ENCODE measurements around the gene ABCG1.

GRCh38 chr21:42337830-42338728 lies 119.1 kb downstream of the ABCG1 start:
- TF ChIP-seq FOXK2 (IDR thresholded peaks at IDR 0.05) (no peak), SUZ12 (IDR thresholded peaks at IDR 0.05) (no peak), FOXM1 (IDR thresholded peaks at IDR 0.05; ENCODE audit: borderline replicate concordance) (no peak), SP1 (IDR thresholded peaks at IDR 0.05) (no peak), CTBP1 (IDR thresholded peaks at IDR 0.05; ENCODE audit: borderline replicate concordance) (no peak), HDGF (IDR thresholded peaks at IDR 0.05; ENCODE audit: borderline replicate concordance) (no peak), ELF4 (IDR thresholded peaks at IDR 0.05) (no peak), FOXA1 (IDR thresholded peaks at IDR 0.05) (no peak)

Measured in HEK293T (cell line).